Activated CD4-positive, alpha-beta memory T cell treated with anti-CD3 and anti-CD28 coated beads for 36 hours (primary cell): Measurements from ENCODE around the gene GALNT11. TPM values are rescaled to one million over a fixed set of nuclear protein-coding genes. Genes with fewer than 3 reads are reported as not detected.
"Not testable (repeated sequence)": the region's sequence is repeated elsewhere in the genome, so short reads cannot be mapped to it uniquely, and the experiment has no call there.

Experiments
- CTCF ChIA-PET: fragments of 350-600 bp; sonication (Branson Sonifier 250); formaldehyde crosslinking; loops from one replicate; lab custom pipeline; 2021; ENCODE audit warnings: antibody characterized with exemption, inconsistent platforms; lab: Charles Lee
- POLR2A ChIA-PET: fragments of 350-600 bp; sonication (Branson Sonifier 250); formaldehyde crosslinking; loops from one replicate; lab custom pipeline; 2021; ENCODE audit warnings: antibody characterized with exemption; lab: Charles Lee
- DNase-seq: peaks from one replicate; pipeline ENCODE4 v3.0.0-alpha.2; 2020
- H3K27ac Mint-ChIP-seq: one replicate; pipeline ENCODE4 v1.8.0; 2021; ENCODE audit warnings: mixed read lengths
- H3K27me3 Mint-ChIP-seq: one replicate; pipeline ENCODE4 v1.8.0; 2021; ENCODE audit warnings: mixed read lengths
- H3K36me3 Mint-ChIP-seq: one replicate; pipeline ENCODE4 v1.8.0; 2021; ENCODE audit warnings: mixed read lengths
- H3K4me1 Mint-ChIP-seq: one replicate; pipeline ENCODE4 v1.8.0; 2021; ENCODE audit warnings: low read depth, mixed read lengths
- H3K4me3 Mint-ChIP-seq: one replicate; pipeline ENCODE4 v1.8.0; 2021; ENCODE audit warnings: mild to moderate bottlenecking, mixed read lengths
- H3K9me3 Mint-ChIP-seq: one replicate; pipeline ENCODE4 v1.8.0; 2021; ENCODE audit warnings: mixed read lengths
- intact Hi-C: fragments of 100-400 bp; cut with micrococcal nuclease; formaldehyde crosslinking; loops from one replicate; pipeline ENCODE4 v1.15.1; 2023
- total RNA-seq, 2 experiments: library from RNA; stranded (reverse); gene quantifications; one replicate each; pipeline ENCODE4 v1.2.3, GENCODE V29; 2021

GALNT11 gene
- total RNA-seq, 2 experiments from 2014 or later = 17.7 to 19.7 TPM

GRCh38 chr7:152035817-152036216, 10.3 kb downstream of the GALNT11 start:
- H3K27ac Mint-ChIP-seq = no peak overlapping the region
- H3K9me3 Mint-ChIP-seq = peaks cover 39% of the 10 kb centered on the region
- ChIA-PET POLR2A (no interaction called here), CTCF (no interaction called here)
- no peak for DNase-seq
- no peak overlapping the region for H3K4me3 Mint-ChIP-seq
- H3K27me3 Mint-ChIP-seq = no peaks in the 10 kb centered on the region
- H3K4me1 Mint-ChIP-seq = peaks cover 5% of the 10 kb centered on the region
- H3K36me3 Mint-ChIP-seq = peaks cover 56% of the 10 kb centered on the region
- intact Hi-C loops = no loop called here

- Mint-ChIP-seq H3K36me3 (peaks cover 60% of the 10 kb centered on the region), H3K9me3 (peaks cover 43% of the 10 kb centered on the region)
- H3K4me3 Mint-ChIP-seq, intact Hi-C loops, CTCF ChIA-PET, POLR2A ChIA-PET, DNase-seq, H3K27ac Mint-ChIP-seq, H3K4me1 Mint-ChIP-seq, H3K27me3 Mint-ChIP-seq: not testable (repeated sequence)
Observed at GRCh38 chr7:152038410-152038809, 12.9 kb downstream of the GALNT11 start.

GRCh38 chr7:152043086-152043485, 17.6 kb downstream of the GALNT11 start:
- CTCF ChIA-PET, H3K27me3 Mint-ChIP-seq, DNase-seq, H3K4me3 Mint-ChIP-seq, H3K27ac Mint-ChIP-seq, H3K4me1 Mint-ChIP-seq, intact Hi-C loops, POLR2A ChIA-PET: not testable (repeated sequence)
- H3K9me3 Mint-ChIP-seq = peaks cover 55% of the 10 kb centered on the region
- H3K36me3 Mint-ChIP-seq = peaks cover 49% of the 10 kb centered on the region

- H3K27ac Mint-ChIP-seq, H3K27me3 Mint-ChIP-seq, DNase-seq, POLR2A ChIA-PET, H3K4me3 Mint-ChIP-seq, CTCF ChIA-PET, intact Hi-C loops: not testable (repeated sequence)
- peaks cover 40% of the 10 kb centered on the region for H3K9me3 Mint-ChIP-seq
- H3K36me3 Mint-ChIP-seq = peaks cover 38% of the 10 kb centered on the region
- peaks cover 12% of the 10 kb centered on the region for H3K4me1 Mint-ChIP-seq
Observed at GRCh38 chr7:152044909-152045308, 19.4 kb downstream of the GALNT11 start.

- DNase-seq = no peak
- peaks cover 36% of the 10 kb centered on the region for H3K9me3 Mint-ChIP-seq
- intact Hi-C loops = no loop called here
- H3K4me3 Mint-ChIP-seq = no peak overlapping the region
- no peak overlapping the region for H3K27ac Mint-ChIP-seq
- H3K27me3 Mint-ChIP-seq = no peaks in the 10 kb centered on the region
- peaks cover 14% of the 10 kb centered on the region for H3K4me1 Mint-ChIP-seq
- CTCF ChIA-PET = no interaction called here
- POLR2A ChIA-PET = no interaction called here
- H3K36me3 Mint-ChIP-seq = peaks cover 34% of the 10 kb centered on the region
Observed at GRCh38 chr7:152046531-152046930, 21.1 kb downstream of the GALNT11 start.

- Mint-ChIP-seq H3K9me3 (peaks cover 34% of the 10 kb centered on the region), H3K36me3 (peaks cover 31% of the 10 kb centered on the region), H3K4me1 (peaks cover 14% of the 10 kb centered on the region), H3K27me3 (no peaks in the 10 kb centered on the region), H3K4me3 (no peak overlapping the region), H3K27ac (no peak overlapping the region)
- intact Hi-C loops = no loop called here
- ChIA-PET CTCF (no interaction called here), POLR2A (no interaction called here)
- DNase-seq = no peak
Observed at GRCh38 chr7:152048051-152048450, 22.6 kb downstream of the GALNT11 start.

GRCh38 chr7:152050547-152050971, 25.1 kb downstream of the GALNT11 start:
- intact Hi-C loops = no loop called here
- ChIA-PET POLR2A (no interaction called here), CTCF (no interaction called here)
- DNase-seq = no peak
- peaks cover 12% of the 10 kb centered on the region for H3K9me3 Mint-ChIP-seq
- no peak overlapping the region for H3K27ac Mint-ChIP-seq
- peaks cover 13% of the 10 kb centered on the region for H3K36me3 Mint-ChIP-seq
- H3K27me3 Mint-ChIP-seq = no peaks in the 10 kb centered on the region
- peaks cover 12% of the 10 kb centered on the region for H3K4me1 Mint-ChIP-seq
- H3K4me3 Mint-ChIP-seq = no peak overlapping the region

GRCh38 chr7:152051968-152052367, 26.5 kb downstream of the GALNT11 start:
- no peak overlapping the region for H3K27ac Mint-ChIP-seq
- H3K27me3 Mint-ChIP-seq = no peaks in the 10 kb centered on the region
- ChIA-PET CTCF (no interaction called here), POLR2A (no interaction called here)
- peaks cover 2% of the 10 kb centered on the region for H3K9me3 Mint-ChIP-seq
- H3K36me3 Mint-ChIP-seq = peaks cover 9% of the 10 kb centered on the region
- peaks cover 5% of the 10 kb centered on the region for H3K4me1 Mint-ChIP-seq
- intact Hi-C loops = no loop called here
- no peak overlapping the region for H3K4me3 Mint-ChIP-seq
- no peak for DNase-seq

GRCh38 chr7:152052771-152053170, 27.3 kb downstream of the GALNT11 start:
- Mint-ChIP-seq H3K27me3 (no peaks in the 10 kb centered on the region), H3K4me1 (peaks cover 5% of the 10 kb centered on the region), H3K4me3 (no peak overlapping the region), H3K27ac (no peak overlapping the region), H3K9me3 (peaks cover 2% of the 10 kb centered on the region), H3K36me3 (peaks cover 9% of the 10 kb centered on the region)
- DNase-seq = no peak
- intact Hi-C loops = no loop called here
- POLR2A ChIA-PET = no interaction called here
- CTCF ChIA-PET = no interaction called here

GRCh38 chr7:152054367-152055230, 29.1 kb downstream of the GALNT11 start:
- H3K36me3 Mint-ChIP-seq = peaks cover 10% of the 10 kb centered on the region
- ChIA-PET POLR2A (no interaction called here), CTCF (interaction anchor here (0.7 kb wide), 1 partner anchor 120 kb away, joined by 3 read pairs; no protein-coding TSS in a partner anchor)

GRCh38 chr7:152056621-152057274, 31.3 kb downstream of the GALNT11 start:
- H3K4me3 Mint-ChIP-seq = no peak overlapping the region
- H3K27ac Mint-ChIP-seq = no peak overlapping the region
- no peak for DNase-seq
- H3K4me1 Mint-ChIP-seq = peaks cover 2% of the 10 kb centered on the region
- CTCF ChIA-PET = no interaction called here
- intact Hi-C loops = no loop called here
- peaks cover 13% of the 10 kb centered on the region for H3K36me3 Mint-ChIP-seq
- H3K9me3 Mint-ChIP-seq = peaks cover 8% of the 10 kb centered on the region
- POLR2A ChIA-PET = no interaction called here
- H3K27me3 Mint-ChIP-seq = no peaks in the 10 kb centered on the region

More at GRCh38 chr7:152054367-152055230, 29.1 kb downstream of the GALNT11 start:
- no peak for DNase-seq
- no peak overlapping the region for H3K4me3 Mint-ChIP-seq
- intact Hi-C loops = no loop called here
- no peaks in the 10 kb centered on the region for H3K27me3 Mint-ChIP-seq
- H3K27ac Mint-ChIP-seq = no peak overlapping the region
- H3K4me1 Mint-ChIP-seq = peaks cover 4% of the 10 kb centered on the region
- H3K9me3 Mint-ChIP-seq = no peaks in the 10 kb centered on the region

GRCh38 chr7:152059311-152059710, 33.8 kb downstream of the GALNT11 start:
- ChIA-PET CTCF (no interaction called here), POLR2A (no interaction called here)
- intact Hi-C loops = no loop called here
- peaks cover 12% of the 10 kb centered on the region for H3K9me3 Mint-ChIP-seq
- no peak for DNase-seq
- peaks cover 23% of the 10 kb centered on the region for H3K36me3 Mint-ChIP-seq
- peaks cover 7% of the 10 kb centered on the region for H3K4me1 Mint-ChIP-seq
- H3K4me3 Mint-ChIP-seq = no peak overlapping the region
- H3K27me3 Mint-ChIP-seq = no peaks in the 10 kb centered on the region
- no peak overlapping the region for H3K27ac Mint-ChIP-seq
